HCT116 (cell line): ENCODE data around the gene ERC1. TPM values are rescaled to one million over a fixed set of nuclear protein-coding genes. Genes with fewer than 3 reads are reported as not detected.

ENCODE experiments used
- ATAC-seq: fragments of 200-7000 bp; cut with Tn5 transposase; 2 replicates; pipeline ENCODE4 v1.9.1; 2020; ENCODE audit warnings: mild to moderate bottlenecking, moderate library complexity
- BruUV-seq: library from RNA; stranded (reverse); fragments of 400-500 nt; replicated peaks from 2 replicates; lab custom pipeline; 2021; lab: Mats Ljungman, UMichigan
- CTCF ChIA-PET: fragments of 300-600 bp; sonication (Branson Sonifier 250); formaldehyde crosslinking; loops from one replicate; lab custom pipeline; 2021; ENCODE audit warnings: antibody characterized with exemption; lab: Charles Lee
- POLR2A ChIA-PET: fragments of 300-600, 350-600 bp; sonication (Branson Sonifier 250); formaldehyde crosslinking; loops from one replicate; lab custom pipeline; 2021; ENCODE audit warnings: antibody characterized with exemption; lab: Charles Lee
- RAD21 ChIA-PET, 2 experiments: fragments of 300-600 bp; sonication (Branson Sonifier 250); formaldehyde crosslinking; loops; one replicate each; lab custom pipeline; 2023; ENCODE audit warnings: low total read pairs in 2 of 2; ENCODE audit not compliant: uncharacterized antibody in 2 of 2, unreplicated experiment in 2 of 2, low non-redundant PET in 1 of 2; lab: Charles Lee
- DNase-seq: peaks from one replicate; pipeline ENCODE4 v3.0.0-alpha.2; 2010; ENCODE audit warnings: low read depth, low spot score
- H2AFZ ChIP-seq: fragments of 200-600 bp; shearing (Covaris generic), sonication (generic); 2 replicates; pipeline ENCODE4 v1.6.1; 2017; ENCODE audit warnings: low read depth, mixed run types, mixed read lengths, antibody characterized with exemption, low read length; ENCODE audit not compliant: poor library complexity, severe bottlenecking
- H3K27ac ChIP-seq: 2 replicates; pipeline ENCODE4 v1.5.1; 2012; ENCODE audit warnings: low read depth, low read length
- H3K27me3 ChIP-seq: fragments of 200-600 bp; sonication (generic); 2 replicates; pipeline ENCODE4 v1.6.1; 2016; ENCODE audit warnings: mixed run types, low read length, mixed read lengths; ENCODE audit not compliant: insufficient read depth
- H3K36me3 ChIP-seq, 2 experiments: fragments of 200-500 bp in 1 of 2; fragments of 200-600 bp in 1 of 2; sonication (Bioruptor generic) in 1 of 2; sonication (generic) in 1 of 2; 2 replicates each; pipeline versions ENCODE4 v1.5.1 to v1.6.1; 2014 to 2016; ENCODE audit warnings: low read length in 2 of 2, inconsistent platforms in 1 of 2, mixed read lengths in 1 of 2, mixed run types in 1 of 2; ENCODE audit not compliant: insufficient read depth in 2 of 2, control insufficient read depth in 1 of 2
- H3K4me1 ChIP-seq, 2 experiments: fragments of 200-600 bp in 1 of 2; sonication (generic) in 1 of 2; 2 replicates each; pipeline versions ENCODE4 v1.5.1 to v1.6.1; 2012 to 2017; ENCODE audit warnings: low read length in 2 of 2, inconsistent platforms in 1 of 2, mild to moderate bottlenecking in 1 of 2, mixed read lengths in 1 of 2, mixed run types in 1 of 2, moderate library complexity in 1 of 2; ENCODE audit not compliant: insufficient read depth in 2 of 2, control insufficient read depth in 1 of 2
- H3K4me2 ChIP-seq: fragments of 200-600 bp; sonication (generic); 2 replicates; pipeline ENCODE4 v1.6.1; 2017; ENCODE audit warnings: mixed run types, low read length, mixed read lengths
- H3K4me3 ChIP-seq, 2 experiments: fragments of 200-600 bp in 1 of 2; sonication (generic) in 1 of 2; replicated peaks in 1 of 2; 2 replicates each; pipeline ENCODE4 v1.5.1; 2011 to 2016; ENCODE audit warnings: low read length in 2 of 2, control low read depth in 1 of 2, low read depth in 1 of 2, mild to moderate bottlenecking in 1 of 2, mixed read lengths in 1 of 2, mixed run types in 1 of 2
- H3K79me2 ChIP-seq: fragments of 200-600 bp; sonication (generic); 2 replicates; pipeline ENCODE4 v1.6.1; 2017; ENCODE audit warnings: mild to moderate bottlenecking, mixed run types, low read length, moderate library complexity, mixed read lengths; ENCODE audit not compliant: insufficient read depth
- H3K9ac ChIP-seq: fragments of 200-600 bp; sonication (generic); 2 replicates; pipeline ENCODE4 v1.6.1; 2016; ENCODE audit warnings: low read length, mixed read lengths
- H3K9me2 ChIP-seq: fragments of 200-600 bp; sonication (generic), shearing (Covaris generic); 2 replicates; pipeline ENCODE4 v1.6.1; 2017; ENCODE audit warnings: mixed run types, mild to moderate bottlenecking, moderate library complexity; ENCODE audit not compliant: insufficient read depth
- H3K9me3 ChIP-seq, 2 experiments: fragments of 200-500 bp in 1 of 2; fragments of 200-600 bp in 1 of 2; sonication (Bioruptor generic) in 1 of 2; sonication (generic) in 1 of 2; 2 replicates each; pipeline ENCODE4 v1.6.1; 2014 to 2017; ENCODE audit warnings: low read length in 2 of 2, mixed read lengths in 2 of 2, inconsistent platforms in 1 of 2, low read depth in 1 of 2, mild to moderate bottlenecking in 1 of 2, mixed run types in 1 of 2, moderate library complexity in 1 of 2; ENCODE audit not compliant: control insufficient read depth in 1 of 2, insufficient read depth in 1 of 2
- H4K20me1 ChIP-seq: fragments of 200-600 bp; sonication (generic), shearing (Covaris generic); 2 replicates; pipeline ENCODE4 v1.6.1; 2017; ENCODE audit warnings: mixed run types, mild to moderate bottlenecking, moderate library complexity; ENCODE audit not compliant: insufficient read depth
- ATF3 ChIP-seq: IDR thresholded peaks from 2 replicates; pipeline ENCODE4 v1.6.1; 2012
- CBX3 ChIP-seq: IDR thresholded peaks from 2 replicates; pipeline ENCODE4 v1.6.1; 2012; ENCODE audit warnings: low read depth
- CEBPB ChIP-seq: IDR thresholded peaks from 2 replicates; pipeline ENCODE4 v1.6.1; 2012; ENCODE audit warnings: low read depth
- EGR1 ChIP-seq: IDR thresholded peaks from 2 replicates; pipeline ENCODE4 v1.6.1; 2012; ENCODE audit warnings: low read depth
- EZH2 ChIP-seq: fragments of 200-600 bp; sonication (generic); IDR thresholded peaks from 2 replicates; pipeline ENCODE4 v1.6.1; 2017; ENCODE audit warnings: antibody characterized with exemption, mixed run types
- JUND ChIP-seq: IDR thresholded peaks from 2 replicates; pipeline ENCODE4 v1.6.1; 2012
- POLR2A ChIP-seq: IDR thresholded peaks from 2 replicates; pipeline ENCODE4 v1.7.0; 2011; ENCODE audit warnings: borderline replicate concordance; ENCODE audit not compliant: insufficient read depth, insufficient read length; ENCODE audit errors: extremely low read depth
- RAD21 ChIP-seq: IDR thresholded peaks from 2 replicates; pipeline ENCODE4 v1.6.1; 2012; ENCODE audit warnings: low read depth, mild to moderate bottlenecking
- REST ChIP-seq: IDR thresholded peaks from 2 replicates; pipeline ENCODE4 v1.6.1; 2012; ENCODE audit warnings: low read depth
- SP1 ChIP-seq: IDR thresholded peaks from 2 replicates; pipeline ENCODE4 v1.6.1; 2012; ENCODE audit warnings: low read depth
- SRF ChIP-seq: IDR thresholded peaks from 2 replicates; pipeline ENCODE4 v1.6.1; 2012; ENCODE audit warnings: low read depth
- TCF7L2 ChIP-seq: IDR thresholded peaks from 2 replicates; pipeline ENCODE4 v1.7.0; 2011; ENCODE audit warnings: borderline replicate concordance, inconsistent platforms; ENCODE audit not compliant: insufficient read depth, insufficient read length; ENCODE audit errors: extremely low read depth
- YY1 ChIP-seq: IDR thresholded peaks from 2 replicates; pipeline ENCODE4 v1.6.1; 2011; ENCODE audit warnings: low read length, low read depth, moderate library complexity, mild to moderate bottlenecking; ENCODE audit not compliant: insufficient replicate concordance; ENCODE audit errors: extremely low read depth
- ZFX ChIP-seq: fragments of 450-650 bp; IDR thresholded peaks from 2 replicates; pipeline ENCODE4 v1.6.1; 2017
- ZNF274 ChIP-seq: fragments of 200-500 bp; sonication (Bioruptor generic); IDR thresholded peaks from 2 replicates; pipeline ENCODE4 v1.6.1; 2014; ENCODE audit warnings: mild to moderate bottlenecking, low read depth, low read length, inconsistent platforms
- intact Hi-C: fragments of 100-400 bp; cut with micrococcal nuclease; formaldehyde crosslinking; loops from 2 replicates; pipeline ENCODE4 v1.10.0; 2022
- total RNA-seq: library from RNA; stranded (reverse); gene quantifications from one replicate; pipeline ENCODE4 v1.2.1, GENCODE V29; 2021; ENCODE audit not compliant: unreplicated experiment
- TF ChIP-seq, protein P1 (sequence below), 3 experiments: fragments of 200-600 bp in 1 of 3; sonication (generic) in 1 of 3; IDR thresholded peaks in 2 of 3; conservative IDR thresholded peaks in 1 of 3; 2 replicates each; pipeline ENCODE4 v1.5.1; 2012 to 2017; ENCODE audit warnings: low read depth in 2 of 3, low read length in 2 of 3, antibody characterized with exemption in 1 of 3, borderline replicate concordance in 1 of 3, control low read depth in 1 of 3, mild to moderate bottlenecking in 1 of 3, mixed read lengths in 1 of 3, mixed run types in 1 of 3, moderate library complexity in 1 of 3; ENCODE audit not compliant: insufficient read depth in 1 of 3

ERC1 gene
- total RNA-seq, 1 experiment from 2014 or later: 41.9 TPM

GRCh38 chr12:1281683-1282366, 290.8 kb downstream of the ERC1 start:
- no peak overlapping the region for H3K4me2 ChIP-seq
- H3K9me3 ChIP-seq: no peaks in the 10 kb centered on the region
- POLR2A ChIA-PET: no interaction called here
- H3K36me3 ChIP-seq: no peaks in the 10 kb centered on the region
- H3K79me2 ChIP-seq: no peaks in the 10 kb centered on the region
- RAD21 ChIA-PET: no interaction called here
- no peak overlapping the region for H3K4me3 ChIP-seq
- DNase-seq (no peak), ATAC-seq (no peak)
- no peaks in the 10 kb centered on the region; the same call in 1 of the 2 replicates for H4K20me1 ChIP-seq
- no TSS peak for BruUV-seq
- no peak overlapping the region for H3K9ac ChIP-seq
- no peak overlapping the region for H3K27ac ChIP-seq
- H3K4me1 ChIP-seq: no peaks in the 10 kb centered on the region
- intact Hi-C loops: no loop called here
- no peaks in the 10 kb centered on the region for H3K9me2 ChIP-seq
- TF ChIP-seq SP1: no peak
- no peak for TF ChIP-seq CBX3
- TF ChIP-seq POLR2A: no peak
- TF ChIP-seq RAD21: no peak
- no peak for TF ChIP-seq SRF
- no peak for TF ChIP-seq ZFX
- TF ChIP-seq ZNF274: no peak
- TF ChIP-seq ATF3: no peak
- no peak for TF ChIP-seq EGR1
- TF ChIP-seq REST: no peak
- TF ChIP-seq YY1: no peak
- TF ChIP-seq TCF7L2: no peak
- TF ChIP-seq, protein P1, sequence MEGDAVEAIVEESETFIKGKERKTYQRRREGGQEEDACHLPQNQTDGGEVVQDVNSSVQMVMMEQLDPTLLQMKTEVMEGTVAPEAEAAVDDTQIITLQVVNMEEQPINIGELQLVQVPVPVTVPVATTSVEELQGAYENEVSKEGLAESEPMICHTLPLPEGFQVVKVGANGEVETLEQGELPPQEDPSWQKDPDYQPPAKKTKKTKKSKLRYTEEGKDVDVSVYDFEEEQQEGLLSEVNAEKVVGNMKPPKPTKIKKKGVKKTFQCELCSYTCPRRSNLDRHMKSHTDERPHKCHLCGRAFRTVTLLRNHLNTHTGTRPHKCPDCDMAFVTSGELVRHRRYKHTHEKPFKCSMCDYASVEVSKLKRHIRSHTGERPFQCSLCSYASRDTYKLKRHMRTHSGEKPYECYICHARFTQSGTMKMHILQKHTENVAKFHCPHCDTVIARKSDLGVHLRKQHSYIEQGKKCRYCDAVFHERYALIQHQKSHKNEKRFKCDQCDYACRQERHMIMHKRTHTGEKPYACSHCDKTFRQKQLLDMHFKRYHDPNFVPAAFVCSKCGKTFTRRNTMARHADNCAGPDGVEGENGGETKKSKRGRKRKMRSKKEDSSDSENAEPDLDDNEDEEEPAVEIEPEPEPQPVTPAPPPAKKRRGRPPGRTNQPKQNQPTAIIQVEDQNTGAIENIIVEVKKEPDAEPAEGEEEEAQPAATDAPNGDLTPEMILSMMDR (IDR thresholded peaks at IDR 0.05 in 2 of 3, conservative IDR thresholded peaks at IDR 0.05 in 1 of 3; ENCODE audit: borderline replicate concordance in 1 of 3, insufficient read depth in 1 of 3, low read depth in 2 of 3, low read length in 2 of 3): no peak
- TF ChIP-seq JUND: no peak
- TF ChIP-seq CEBPB: no peak
- TF ChIP-seq EZH2: no peak
- no peaks in the 10 kb centered on the region for H3K27me3 ChIP-seq
- CTCF ChIA-PET: no interaction called here
- H2AFZ ChIP-seq: no peak overlapping the region
